Measurements from ENCODE around the gene BACE1. TPM values are rescaled to one million over a fixed set of nuclear protein-coding genes. Genes with fewer than 3 reads are reported as not detected.

BACE1 gene
- polyA plus RNA-seq, 1 donor from 2014 or later = 21.0 TPM

DNA sequence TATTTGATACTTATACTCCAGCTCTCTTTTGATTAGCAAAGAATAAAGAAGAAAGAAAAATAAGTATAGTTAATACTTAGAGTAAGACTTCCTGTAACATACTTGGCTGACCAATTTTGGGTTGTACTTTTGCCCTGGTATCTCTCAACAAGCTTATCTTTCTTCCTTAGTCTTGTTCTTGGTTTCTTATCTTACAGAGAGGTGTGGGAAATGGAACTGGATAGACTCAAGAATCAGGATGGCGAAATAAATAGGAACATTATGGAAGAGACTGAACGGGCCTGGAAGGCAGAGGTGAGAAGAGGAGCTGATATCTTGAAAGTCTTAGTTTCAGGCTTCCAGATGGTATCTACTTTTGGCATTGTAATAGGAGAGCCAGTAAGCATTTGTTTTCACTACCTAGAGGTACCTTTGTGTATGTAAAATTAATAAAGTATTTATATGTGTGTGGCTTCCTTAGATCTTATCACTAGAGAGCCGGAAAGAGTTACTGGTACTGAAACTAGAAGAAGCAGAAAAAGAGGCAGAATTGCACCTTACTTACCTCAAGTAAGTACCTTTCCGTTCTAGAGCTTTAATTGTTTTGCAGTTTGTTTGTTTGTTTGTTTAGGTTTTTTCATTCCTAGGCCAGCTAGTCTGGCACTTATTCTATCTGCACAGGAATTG, 36.2 kb downstream of the BACE1 start:
- no peaks in the 10 kb centered on the region for H3F3A ChIP-seq (ENCODE audit: insufficient read depth, low read length, poor library complexity, severe bottlenecking)
- H3K9me3 ChIP-seq (ENCODE audit: low read length) = no peaks in the 10 kb centered on the region
- H3K9me2 ChIP-seq (ENCODE audit: insufficient read depth, low read length) = no peaks in the 10 kb centered on the region
- H3K9ac ChIP-seq (ENCODE audit: low read length) = no peak overlapping the region
- H4K20me1 ChIP-seq (ENCODE audit: insufficient read depth) = no peaks in the 10 kb centered on the region
- H3K27me3 ChIP-seq (ENCODE audit: insufficient read depth, low read depth, low read length) = no peaks in the 10 kb centered on the region
- no peaks in the 10 kb centered on the region for H3K79me2 ChIP-seq (replicated peaks; ENCODE audit: insufficient read depth, low read length)
- H3K36me3 ChIP-seq (ENCODE audit: insufficient read depth, low read length) = peaks cover 3% of the 10 kb centered on the region
- H3K4me2 ChIP-seq (ENCODE audit: low read length) = no peak overlapping the region
- H2AFZ ChIP-seq (ENCODE audit: low read depth, low read length) = no peak overlapping the region
- TF ChIP-seq MXI1 (conservative IDR thresholded peaks at IDR 0.05; ENCODE audit: poor library complexity, severe bottlenecking) (no peak), POLR2AphosphoS5 (IDR thresholded peaks at IDR 0.05) (no peak), RAD21 (conservative IDR thresholded peaks at IDR 0.05) (no peak), EZH2 (IDR thresholded peaks at IDR 0.05; ENCODE audit: borderline replicate concordance, insufficient read depth, low read length, poor library complexity, severe bottlenecking) (no peak), EP300 (conservative IDR thresholded peaks at IDR 0.05; ENCODE audit: poor library complexity, severe bottlenecking) (no peak), TAF1 (IDR thresholded peaks at IDR 0.05; ENCODE audit: low read depth) (no peak), SMC3 (conservative IDR thresholded peaks at IDR 0.05; ENCODE audit: poor library complexity) (no peak)
- TF ChIP-seq, protein P1, sequence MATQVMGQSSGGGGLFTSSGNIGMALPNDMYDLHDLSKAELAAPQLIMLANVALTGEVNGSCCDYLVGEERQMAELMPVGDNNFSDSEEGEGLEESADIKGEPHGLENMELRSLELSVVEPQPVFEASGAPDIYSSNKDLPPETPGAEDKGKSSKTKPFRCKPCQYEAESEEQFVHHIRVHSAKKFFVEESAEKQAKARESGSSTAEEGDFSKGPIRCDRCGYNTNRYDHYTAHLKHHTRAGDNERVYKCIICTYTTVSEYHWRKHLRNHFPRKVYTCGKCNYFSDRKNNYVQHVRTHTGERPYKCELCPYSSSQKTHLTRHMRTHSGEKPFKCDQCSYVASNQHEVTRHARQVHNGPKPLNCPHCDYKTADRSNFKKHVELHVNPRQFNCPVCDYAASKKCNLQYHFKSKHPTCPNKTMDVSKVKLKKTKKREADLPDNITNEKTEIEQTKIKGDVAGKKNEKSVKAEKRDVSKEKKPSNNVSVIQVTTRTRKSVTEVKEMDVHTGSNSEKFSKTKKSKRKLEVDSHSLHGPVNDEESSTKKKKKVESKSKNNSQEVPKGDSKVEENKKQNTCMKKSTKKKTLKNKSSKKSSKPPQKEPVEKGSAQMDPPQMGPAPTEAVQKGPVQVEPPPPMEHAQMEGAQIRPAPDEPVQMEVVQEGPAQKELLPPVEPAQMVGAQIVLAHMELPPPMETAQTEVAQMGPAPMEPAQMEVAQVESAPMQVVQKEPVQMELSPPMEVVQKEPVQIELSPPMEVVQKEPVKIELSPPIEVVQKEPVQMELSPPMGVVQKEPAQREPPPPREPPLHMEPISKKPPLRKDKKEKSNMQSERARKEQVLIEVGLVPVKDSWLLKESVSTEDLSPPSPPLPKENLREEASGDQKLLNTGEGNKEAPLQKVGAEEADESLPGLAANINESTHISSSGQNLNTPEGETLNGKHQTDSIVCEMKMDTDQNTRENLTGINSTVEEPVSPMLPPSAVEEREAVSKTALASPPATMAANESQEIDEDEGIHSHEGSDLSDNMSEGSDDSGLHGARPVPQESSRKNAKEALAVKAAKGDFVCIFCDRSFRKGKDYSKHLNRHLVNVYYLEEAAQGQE (IDR thresholded peaks at IDR 0.05; ENCODE audit: borderline replicate concordance) = no peak
- TF ChIP-seq, protein P2, sequence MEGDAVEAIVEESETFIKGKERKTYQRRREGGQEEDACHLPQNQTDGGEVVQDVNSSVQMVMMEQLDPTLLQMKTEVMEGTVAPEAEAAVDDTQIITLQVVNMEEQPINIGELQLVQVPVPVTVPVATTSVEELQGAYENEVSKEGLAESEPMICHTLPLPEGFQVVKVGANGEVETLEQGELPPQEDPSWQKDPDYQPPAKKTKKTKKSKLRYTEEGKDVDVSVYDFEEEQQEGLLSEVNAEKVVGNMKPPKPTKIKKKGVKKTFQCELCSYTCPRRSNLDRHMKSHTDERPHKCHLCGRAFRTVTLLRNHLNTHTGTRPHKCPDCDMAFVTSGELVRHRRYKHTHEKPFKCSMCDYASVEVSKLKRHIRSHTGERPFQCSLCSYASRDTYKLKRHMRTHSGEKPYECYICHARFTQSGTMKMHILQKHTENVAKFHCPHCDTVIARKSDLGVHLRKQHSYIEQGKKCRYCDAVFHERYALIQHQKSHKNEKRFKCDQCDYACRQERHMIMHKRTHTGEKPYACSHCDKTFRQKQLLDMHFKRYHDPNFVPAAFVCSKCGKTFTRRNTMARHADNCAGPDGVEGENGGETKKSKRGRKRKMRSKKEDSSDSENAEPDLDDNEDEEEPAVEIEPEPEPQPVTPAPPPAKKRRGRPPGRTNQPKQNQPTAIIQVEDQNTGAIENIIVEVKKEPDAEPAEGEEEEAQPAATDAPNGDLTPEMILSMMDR (IDR thresholded peaks at IDR 0.05; ENCODE audit: poor library complexity, severe bottlenecking) = no peak
- H3K4me3 ChIP-seq (ENCODE audit: low read length) = no peak overlapping the region
- no peak overlapping the region for H3K27ac ChIP-seq (ENCODE audit: low read length)

DNA sequence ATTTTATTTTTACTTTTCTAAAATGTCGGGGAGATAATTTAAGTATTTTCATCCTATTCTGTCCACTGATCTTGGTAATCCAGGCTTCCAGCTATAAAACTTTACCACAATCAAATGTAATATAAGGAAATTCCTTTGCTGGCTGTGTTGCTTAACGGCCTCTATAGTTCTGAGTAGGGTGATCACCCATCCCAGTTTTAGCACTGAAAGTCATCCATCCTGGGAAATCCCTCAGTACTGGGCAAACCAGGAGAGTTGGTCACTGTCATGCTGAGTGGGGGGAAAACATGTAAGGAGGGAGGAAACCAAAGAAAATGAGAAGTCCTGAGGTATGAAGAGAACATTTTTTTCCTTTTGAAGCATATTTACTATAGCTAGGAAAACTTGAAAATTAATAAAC, 37.7 kb downstream of the BACE1 start:
- H3K4me3 ChIP-seq (ENCODE audit: low read length) = no peak overlapping the region
- H3K36me3 ChIP-seq (ENCODE audit: insufficient read depth, low read length) = no peaks in the 10 kb centered on the region
- no peaks in the 10 kb centered on the region for H4K20me1 ChIP-seq (ENCODE audit: insufficient read depth)
- no peaks in the 10 kb centered on the region for H3K79me2 ChIP-seq (replicated peaks; ENCODE audit: insufficient read depth, low read length)
- no peaks in the 10 kb centered on the region for H3F3A ChIP-seq (ENCODE audit: insufficient read depth, low read length, poor library complexity, severe bottlenecking)
- no peaks in the 10 kb centered on the region for H3K27me3 ChIP-seq (ENCODE audit: insufficient read depth, low read depth, low read length)
- H2AFZ ChIP-seq (ENCODE audit: low read depth, low read length) = no peak overlapping the region
- H3K9ac ChIP-seq (ENCODE audit: low read length) = no peak overlapping the region
- no peaks in the 10 kb centered on the region for H3K9me2 ChIP-seq (ENCODE audit: insufficient read depth, low read length)
- no peak for TF ChIP-seq POLR2AphosphoS5 (IDR thresholded peaks at IDR 0.05)
- TF ChIP-seq RAD21 (conservative IDR thresholded peaks at IDR 0.05) = no peak
- TF ChIP-seq, protein P2 (IDR thresholded peaks at IDR 0.05; ENCODE audit: poor library complexity, severe bottlenecking) = no peak
- no peak for TF ChIP-seq EP300 (conservative IDR thresholded peaks at IDR 0.05; ENCODE audit: poor library complexity, severe bottlenecking)
- TF ChIP-seq, protein P1 (IDR thresholded peaks at IDR 0.05; ENCODE audit: borderline replicate concordance) = no peak
- no peak for TF ChIP-seq EZH2 (IDR thresholded peaks at IDR 0.05; ENCODE audit: borderline replicate concordance, insufficient read depth, low read length, poor library complexity, severe bottlenecking)
- no peak for TF ChIP-seq TAF1 (IDR thresholded peaks at IDR 0.05; ENCODE audit: low read depth)
- no peak for TF ChIP-seq MXI1 (conservative IDR thresholded peaks at IDR 0.05; ENCODE audit: poor library complexity, severe bottlenecking)
- TF ChIP-seq SMC3 (conservative IDR thresholded peaks at IDR 0.05; ENCODE audit: poor library complexity) = no peak
- H3K4me2 ChIP-seq (ENCODE audit: low read length) = no peak overlapping the region
- H3K9me3 ChIP-seq (ENCODE audit: low read length) = no peaks in the 10 kb centered on the region
- H3K27ac ChIP-seq (ENCODE audit: low read length) = no peak overlapping the region

Measured in neural cell (in vitro differentiated cells).